Measurements from ENCODE around the gene MVP.
"Not testable (repeated sequence)": the region's sequence is repeated elsewhere in the genome, so short reads cannot be mapped to it uniquely, and the experiment has no call there.

Gene MVP

DNA sequence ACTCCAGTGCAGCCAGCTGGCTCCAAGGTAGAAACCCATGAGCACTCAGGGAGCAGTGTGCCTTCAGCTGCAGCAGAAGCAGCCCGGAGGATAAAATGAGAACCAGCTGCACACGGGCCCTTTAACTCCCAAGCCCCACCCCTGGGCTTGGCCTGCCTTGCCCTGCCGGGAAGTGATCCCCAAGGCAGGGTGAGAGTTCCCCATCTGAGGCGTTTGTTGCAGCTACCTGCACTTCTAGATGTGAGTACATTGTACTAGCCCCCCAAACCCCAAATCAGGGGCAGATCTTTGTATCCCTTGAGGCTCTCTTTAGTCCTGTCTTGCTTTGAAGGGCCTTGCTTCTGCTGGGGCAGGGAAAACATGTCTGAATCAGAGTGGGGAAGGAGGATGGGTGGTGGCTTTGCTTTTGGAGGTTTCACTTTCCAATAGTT is at the start of gene MVP:
MVP (plus strand) TSS at position 192 of the 431 bp plus-strand sequence. CDS start 10,088 bp downstream, outside the sequence.
- DNase-seq = peak; percentile 50

DNA sequence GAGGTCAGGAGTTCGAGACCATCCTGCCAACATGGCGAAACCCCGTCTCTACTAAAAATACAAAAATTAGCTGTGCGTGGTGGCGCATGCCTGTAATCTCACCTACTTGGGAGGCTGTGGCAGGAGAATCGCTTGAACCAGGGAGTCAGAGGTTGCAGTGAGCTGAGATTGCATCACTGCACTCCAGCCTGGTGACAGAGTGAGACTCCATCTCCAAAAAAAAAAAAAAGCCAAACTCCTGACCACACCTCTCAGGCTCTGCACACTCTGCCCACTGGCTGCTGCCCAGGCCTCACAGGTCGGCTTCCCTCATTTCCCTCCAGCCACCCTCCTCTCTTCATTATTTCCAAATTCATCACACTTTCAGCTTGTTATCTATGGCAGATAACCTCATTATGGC is 47.9 kb upstream of the MVP start:
- DNase-seq = not testable (repeated sequence)

DNA sequence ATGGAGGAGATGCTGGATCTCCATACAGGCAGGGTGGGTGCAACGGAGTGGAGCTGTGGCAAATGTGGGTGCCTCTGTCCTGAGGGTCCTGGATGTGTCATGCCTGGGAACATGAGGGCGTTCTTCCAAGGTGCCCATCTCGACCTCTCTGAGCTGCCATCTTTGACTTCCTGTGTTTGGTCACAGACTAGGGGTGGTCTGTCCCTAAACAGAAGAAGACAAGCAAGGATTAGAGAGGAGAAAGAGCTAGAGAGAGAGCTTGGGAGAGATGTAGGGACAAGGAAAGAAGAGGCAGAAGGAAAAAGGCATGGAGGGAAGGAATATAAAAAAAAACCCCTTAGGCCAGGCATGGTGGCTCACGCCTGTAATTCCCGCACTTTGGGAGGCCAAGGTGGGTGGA is 45.5 kb upstream of the MVP start:
- DNase-seq = no peak

DNA sequence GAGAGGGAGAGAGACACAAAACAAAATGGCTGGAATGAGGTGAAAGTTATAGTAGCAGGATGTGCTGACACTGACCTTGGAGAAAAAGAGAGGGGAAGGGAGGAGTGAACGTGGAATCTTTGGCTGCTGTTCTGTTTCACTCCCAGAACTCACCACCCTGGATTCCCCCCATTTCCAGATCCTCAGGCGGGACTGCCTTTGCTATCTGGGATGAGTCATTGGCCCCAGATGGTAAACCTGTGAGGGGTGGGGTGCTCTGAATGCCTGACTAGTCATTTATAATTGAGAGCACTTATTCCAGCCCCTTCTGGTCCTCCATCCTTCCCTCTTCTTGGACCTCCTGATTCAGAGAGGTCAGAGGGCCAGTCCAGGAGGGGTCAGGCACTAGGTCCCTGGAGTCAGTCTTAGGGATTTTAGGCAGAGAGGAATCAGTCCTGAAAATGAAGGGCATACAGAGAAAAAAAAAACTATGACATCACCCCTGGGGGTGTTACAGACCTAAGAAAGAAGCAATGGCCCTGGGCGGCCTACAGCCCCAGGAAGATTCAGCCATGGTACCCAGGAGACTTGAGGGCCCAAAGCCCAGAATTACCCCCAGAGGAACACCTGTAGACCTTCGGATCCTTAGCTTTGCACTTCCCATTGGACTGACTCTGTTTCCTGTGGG is 44.4 kb upstream of the MVP start:
- DNase-seq = no peak

DNA sequence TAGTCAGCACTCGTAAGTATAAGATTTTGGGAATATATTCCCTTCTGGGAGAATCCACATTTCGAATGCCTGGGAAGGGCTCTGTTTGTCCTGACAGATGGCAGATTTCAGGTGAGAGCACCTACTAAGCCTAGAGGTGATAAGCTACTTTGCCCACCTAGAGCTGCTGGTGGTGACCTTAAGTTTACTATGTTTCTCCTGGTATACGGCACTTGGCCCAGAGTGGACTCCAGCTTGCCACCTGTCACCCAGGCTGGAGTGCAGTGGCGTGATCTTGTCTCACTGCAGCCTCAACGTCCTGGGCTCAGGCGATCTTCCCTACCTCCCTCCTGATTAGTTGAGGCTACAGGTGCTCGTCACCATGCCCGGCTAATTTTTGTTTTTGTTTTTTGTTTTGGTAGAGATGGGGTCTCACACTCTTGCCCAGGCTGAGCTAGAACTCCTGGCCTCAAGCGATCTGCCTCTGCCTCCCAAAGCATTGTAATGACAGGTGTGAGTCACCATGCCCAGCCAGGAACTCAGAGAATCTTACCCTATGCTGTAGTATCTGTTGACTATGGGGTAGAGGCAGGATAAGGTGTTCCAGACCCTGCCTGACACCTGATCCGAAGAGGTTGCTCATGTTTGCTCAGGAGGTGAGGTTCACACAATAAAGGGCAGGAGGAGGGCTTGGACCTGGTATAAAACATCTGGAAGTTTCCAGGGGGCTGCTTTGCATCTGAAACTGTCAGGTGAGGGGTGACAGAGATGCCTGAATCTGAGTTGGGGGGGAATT is 42.5 kb upstream of the MVP start, which contains the start of gene ZG16:
ZG16 (plus strand) TSS at position 681 of the 775 bp plus-strand sequence. CDS start 1,011 bp downstream, outside the sequence.
- DNase-seq = no peak

DNA sequence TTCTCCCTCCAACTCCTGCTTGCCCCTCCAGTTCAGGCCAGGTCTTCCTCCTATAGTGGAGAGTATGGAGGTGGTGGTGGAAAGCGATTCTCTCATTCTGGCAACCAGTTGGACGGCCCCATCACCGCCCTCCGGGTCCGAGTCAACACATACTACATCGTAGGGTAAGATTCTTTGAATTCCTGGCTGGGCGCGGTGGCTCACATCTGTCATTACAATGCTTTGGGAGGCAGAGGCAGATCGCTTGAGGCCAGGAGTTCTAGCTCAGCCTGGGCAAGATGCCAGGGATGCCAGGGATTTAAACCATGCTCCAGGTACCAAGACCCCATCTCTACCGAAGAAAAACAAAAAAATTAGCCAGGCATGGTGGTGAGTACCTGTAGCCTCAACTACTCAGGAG is 40.8 kb upstream of the MVP start:
- no peak for DNase-seq

DNA sequence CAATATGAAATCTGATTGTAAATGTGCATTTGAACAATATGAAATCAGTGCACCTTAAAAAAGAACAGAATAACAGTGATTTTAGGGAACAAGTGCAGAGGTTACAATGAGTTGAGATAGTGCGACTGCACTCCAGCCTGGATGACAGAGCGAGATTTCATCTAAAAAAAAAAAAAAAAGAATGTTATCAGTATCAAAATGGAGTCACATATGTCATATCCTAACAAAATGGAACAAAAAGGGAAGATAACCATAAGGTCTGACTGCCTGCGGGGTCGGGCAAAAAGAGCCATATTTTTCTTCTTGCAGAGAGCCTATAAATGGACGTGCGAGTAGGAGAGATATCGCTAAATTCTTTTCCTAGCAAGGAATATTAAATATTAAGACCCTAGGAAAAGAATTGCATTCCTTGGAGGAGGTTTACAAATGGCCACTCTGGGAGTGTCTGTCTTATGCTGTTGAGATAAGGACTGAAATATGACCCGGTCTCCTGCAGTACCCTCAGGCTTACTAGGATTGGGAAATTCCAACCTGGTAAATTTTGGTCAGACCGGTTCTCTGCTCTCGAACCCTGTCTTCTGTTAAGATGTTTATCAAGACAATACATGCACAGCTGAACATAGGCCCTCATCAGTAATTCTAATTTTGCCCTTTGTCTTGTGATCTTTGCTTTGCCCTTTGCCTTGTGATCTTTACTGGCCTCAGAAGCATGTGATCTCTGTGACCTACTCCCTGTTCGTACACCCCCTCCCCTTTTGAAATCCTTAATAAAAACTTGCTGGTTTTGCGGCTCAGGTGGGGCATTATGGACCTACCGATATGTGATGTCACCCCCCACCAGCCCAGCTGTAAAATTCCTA is 36.9 kb upstream of the MVP start:
- not testable (repeated sequence) for DNase-seq

DNA sequence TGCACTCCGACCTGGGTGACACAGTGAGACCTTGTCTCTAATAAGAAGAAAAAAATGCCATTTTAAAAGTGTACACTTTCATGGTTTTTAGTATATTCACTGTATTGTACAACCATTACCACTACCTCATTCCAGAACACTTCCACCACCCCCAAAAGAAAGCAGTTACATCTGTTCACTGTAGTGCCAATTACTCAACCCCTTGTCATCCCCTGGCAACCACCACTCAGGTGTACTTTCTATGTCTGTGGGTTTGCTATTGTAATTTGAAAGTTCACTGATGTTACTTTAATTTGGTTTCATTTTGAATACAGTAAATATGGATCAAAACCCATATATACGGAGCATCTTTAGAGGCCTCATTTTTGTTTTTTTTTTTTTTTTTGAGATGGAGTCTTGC is 36.1 kb upstream of the MVP start:
- no peak for DNase-seq

DNA sequence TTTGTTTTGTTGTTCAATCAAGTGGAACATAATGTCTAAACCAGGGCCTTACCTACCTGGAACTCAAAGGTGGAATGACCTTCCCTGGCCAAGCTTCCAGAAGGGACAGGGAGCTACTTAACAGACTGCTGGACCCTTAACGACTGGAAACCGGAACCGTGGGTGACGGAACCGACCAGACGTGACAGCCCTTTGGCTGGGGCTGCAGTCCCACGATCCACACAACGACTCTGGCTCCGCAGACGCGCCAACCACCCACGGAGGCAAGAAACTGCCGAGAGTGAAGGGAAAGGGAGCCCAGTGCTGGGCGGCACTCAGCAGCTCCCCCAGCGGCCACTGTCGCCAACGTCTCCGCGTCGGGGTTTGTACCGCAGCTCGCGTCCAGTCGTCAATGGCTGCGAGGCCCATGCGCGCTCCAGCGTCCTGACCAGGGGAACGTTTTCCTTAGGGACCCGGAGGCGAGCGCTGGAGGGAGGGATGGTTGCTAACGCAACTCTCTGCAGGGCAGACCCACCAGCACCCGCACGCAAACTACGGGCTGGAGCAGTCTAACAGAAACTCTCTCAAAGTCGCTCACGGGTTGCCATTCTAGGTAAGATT is 35.3 kb upstream of the MVP start:
- DNase-seq = peak; percentile 74

DNA sequence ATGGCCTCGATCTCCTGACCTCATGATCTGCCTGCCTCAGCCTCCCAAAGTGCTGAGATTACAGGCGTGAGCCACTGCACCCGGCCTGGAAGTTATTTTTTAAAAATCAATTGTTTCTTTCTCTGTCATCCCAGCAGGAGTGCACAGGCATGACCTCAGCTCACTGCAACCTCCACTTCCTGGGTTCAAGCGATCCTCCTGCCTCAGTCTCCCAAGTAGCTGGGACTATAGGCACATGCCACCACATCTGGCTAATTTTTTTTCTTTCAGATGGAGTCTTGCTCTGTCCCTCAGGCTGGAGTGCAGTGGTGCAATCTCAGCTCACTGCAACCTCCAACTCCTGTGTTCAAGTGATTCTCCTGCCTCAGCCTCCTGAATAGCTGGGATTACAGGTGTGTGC is 33.1 kb upstream of the MVP start:
- DNase-seq = not testable (repeated sequence)

DNA sequence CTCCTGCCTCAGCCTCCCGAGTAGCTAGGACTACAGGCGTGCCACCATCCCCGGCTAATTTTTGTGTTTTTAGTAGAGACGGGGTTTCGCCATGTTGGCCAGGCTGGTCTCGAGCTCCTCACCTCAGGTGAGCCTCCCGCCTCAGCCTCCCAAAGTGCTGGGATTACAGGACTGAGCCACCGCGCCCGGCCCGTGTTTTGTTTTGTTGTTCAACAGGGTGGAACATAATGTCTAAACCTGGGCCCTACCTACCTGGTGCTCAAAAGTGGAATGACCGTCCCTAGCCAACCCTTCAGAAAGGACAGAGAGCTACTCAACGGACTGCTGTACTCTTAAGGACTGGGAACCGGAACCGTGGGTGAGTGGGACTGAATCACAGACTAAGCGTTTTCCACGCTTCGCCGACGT is 30.5 kb upstream of the MVP start:
- DNase-seq = peak; percentile 3

DNA sequence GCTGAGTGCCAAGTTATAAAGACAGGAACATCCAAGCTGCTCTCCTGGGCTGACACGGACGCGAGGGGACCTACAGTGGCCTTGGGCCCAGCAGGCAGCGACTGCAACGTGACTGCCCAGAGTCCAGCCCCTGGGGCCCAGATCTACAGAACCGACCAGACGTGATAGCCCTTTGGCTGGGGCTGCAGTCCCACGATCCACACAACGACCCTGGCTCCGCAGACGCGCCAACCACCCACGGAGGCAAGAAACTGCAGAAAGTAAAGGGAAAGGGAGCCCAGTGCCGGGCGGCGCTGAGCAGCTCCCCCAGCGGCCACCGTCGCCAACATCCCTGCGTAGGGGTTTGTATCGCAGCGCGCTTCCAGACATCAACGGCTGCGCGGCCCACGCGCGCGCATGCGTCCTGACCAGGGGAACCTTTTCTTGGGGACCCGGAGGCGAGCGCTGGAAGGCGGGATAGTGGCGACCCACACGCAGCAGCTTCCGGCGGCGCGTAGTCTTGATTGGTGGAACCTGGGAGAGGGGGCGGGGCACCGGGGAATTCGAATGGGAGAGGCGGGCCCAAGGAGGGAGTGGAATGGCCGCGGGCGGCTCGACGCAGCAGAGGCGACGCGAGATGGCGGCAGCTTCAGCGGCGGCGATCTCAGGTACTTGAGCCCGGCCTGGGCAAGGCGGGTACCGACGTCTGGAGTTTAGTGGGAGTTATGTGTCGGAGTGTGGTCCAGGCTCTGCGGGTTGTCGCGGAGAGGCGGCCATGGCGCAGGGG is 29.9 kb upstream of the MVP start, which contains the start of gene KIF22:
KIF22 (plus strand) TSS at position 569 of the 766 bp plus-strand sequence; CDS start at position 578, 9 bp downstream.
- peak; percentile 100 for DNase-seq

DNA sequence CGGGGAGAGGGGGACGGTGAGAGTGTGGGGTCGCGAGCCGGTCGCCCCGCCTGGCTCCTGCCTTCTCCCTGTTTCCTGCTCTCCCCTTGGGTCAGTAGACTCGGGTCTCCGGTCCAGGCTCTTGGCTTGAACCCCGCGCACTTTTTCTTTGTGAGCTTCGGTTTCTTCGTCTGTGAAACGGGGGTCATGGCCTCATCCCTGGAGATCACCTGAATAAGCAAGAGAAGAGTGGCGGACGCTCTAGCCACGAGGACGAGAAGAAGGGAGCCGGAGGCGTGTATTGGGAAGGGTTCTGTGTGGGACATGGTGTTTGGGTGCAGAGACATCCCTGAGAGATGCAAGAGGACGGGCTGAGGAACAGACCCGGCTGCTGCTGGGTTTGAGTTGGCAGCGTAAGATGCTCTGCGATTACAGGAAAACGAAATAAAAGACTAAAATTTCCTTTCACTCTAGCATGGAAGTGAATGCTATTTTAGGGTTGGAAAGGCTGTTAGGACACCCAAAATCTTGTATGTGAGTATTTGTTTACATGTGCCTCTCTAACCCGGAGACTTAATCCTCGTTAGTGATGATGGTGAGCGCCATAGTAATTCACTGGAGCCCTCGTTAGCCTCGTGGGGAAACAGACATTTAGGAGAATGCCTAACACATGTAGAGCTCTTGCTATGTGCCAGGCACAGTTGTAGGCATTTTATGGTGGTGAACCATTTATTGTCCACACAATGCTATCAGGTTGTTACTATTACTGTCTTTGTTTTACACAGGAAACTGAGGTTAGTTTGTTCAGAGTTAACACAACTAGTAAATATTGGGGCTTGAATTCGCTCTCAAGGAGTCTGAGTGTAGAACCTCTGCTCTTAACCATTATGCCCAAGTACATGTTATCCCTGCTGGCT is 29.1 kb upstream of the MVP start:
- no peak for DNase-seq

DNA sequence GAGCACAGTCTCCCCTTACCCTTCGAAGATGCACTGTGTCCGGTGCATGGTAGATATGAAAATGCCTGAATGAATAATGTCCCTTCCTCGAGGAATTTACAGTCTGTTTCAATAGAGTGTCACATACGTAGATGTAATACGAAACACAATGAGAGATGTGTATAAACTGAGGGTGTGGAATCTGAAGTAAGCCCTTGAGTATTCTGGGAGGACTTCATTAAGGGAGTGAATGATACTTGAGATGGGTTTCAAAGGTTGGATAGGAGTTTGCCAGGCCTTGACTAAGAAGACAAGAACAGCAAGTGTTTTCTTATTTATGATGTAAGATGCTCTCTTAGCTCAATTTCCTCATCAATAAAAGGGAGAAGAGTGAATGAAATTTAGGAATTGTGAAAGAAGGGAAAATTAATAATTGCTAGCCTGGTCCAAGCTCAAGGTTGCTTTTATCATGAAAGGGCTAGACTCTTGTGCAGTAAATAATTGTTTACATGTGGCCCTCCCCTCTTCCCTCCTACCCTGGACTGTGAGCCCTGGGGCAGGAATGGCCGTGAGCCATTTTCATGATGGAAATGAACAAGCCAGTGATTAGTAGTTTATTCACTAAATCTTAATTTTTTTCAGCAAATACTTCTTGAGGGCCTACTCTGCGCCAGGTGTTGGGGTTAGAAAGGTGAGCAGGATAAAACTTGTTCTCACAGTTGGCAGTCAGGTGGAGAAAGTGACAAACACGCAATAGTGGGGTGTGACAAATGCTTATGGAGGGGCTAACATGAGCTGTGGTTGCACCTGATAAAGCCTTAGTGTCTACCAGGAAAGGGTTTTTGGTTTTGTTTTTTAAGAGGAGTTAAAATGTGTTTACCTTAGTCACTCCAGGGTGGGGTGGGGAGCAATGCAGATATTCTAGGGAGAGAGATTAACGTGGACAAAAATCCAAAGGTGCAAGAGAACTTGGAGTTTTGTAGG is 28.1 kb upstream of the MVP start:
- no peak for DNase-seq

DNA sequence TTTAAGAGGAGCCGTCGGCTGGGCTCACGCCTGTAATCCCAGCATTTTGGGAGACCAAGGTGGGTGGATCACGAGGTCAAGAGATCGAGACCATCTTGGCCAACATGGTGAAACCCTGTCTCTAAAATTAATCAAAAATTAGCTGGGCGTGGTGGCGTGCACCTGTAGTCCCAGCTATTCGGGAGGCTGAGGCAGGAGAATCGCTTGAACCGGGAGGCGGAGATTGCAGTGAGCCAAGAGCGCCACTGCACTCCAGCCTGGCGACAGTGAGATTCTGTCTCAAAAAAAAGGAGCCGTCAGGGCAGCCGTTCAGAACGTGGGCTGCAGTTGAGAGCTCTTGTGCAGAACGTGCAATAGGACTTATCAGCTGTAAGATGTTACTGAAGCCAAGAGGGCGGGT is 27.1 kb upstream of the MVP start:
- not testable (repeated sequence) for DNase-seq

DNA sequence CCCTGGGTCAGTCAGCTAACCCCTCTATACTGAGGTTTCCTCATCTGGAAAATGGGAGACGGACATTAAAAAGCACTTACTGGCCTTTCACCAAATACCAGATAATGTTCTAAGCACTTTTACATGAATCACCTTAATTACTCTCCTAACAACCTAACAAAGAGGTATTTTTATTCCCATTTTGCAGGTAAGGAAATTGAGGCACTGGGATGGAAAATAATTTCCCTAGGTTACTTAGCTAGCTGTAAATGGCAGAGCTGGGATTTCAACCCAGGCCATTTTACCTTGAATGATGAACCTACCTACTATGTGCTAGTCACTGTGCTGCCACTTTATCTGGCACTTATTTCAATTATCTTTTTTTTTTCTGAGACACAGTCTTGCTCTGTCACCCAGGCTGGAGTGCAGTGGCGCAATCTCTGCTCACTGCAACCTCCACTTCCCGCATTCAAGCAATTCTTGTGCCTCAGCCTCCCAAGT is 26.0 kb upstream of the MVP start:
- no peak for DNase-seq

DNA sequence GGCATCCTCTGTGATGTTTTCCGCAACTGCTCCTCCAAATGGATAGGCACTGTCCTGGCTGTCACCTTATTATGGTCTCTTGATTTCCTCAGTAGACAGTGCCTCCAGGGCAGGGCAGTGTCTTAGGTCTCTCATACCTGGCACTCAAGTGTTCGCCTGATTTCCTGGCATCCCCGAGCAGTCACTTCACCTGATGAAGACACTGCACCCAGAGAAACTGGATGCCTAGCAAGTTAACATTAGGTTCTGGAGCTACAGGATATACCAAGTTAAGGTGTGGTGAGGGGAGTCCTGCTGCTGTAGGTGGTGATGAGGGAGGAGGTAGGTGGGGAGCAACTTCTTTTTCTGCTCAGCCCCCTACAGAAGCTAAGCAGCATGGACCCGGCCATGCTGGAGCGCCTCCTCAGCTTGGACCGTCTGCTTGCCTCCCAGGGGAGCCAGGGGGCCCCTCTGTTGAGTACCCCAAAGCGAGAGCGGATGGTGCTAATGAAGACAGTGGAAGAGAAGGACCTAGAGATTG is 17.8 kb upstream of the MVP start:
- no peak for DNase-seq

DNA sequence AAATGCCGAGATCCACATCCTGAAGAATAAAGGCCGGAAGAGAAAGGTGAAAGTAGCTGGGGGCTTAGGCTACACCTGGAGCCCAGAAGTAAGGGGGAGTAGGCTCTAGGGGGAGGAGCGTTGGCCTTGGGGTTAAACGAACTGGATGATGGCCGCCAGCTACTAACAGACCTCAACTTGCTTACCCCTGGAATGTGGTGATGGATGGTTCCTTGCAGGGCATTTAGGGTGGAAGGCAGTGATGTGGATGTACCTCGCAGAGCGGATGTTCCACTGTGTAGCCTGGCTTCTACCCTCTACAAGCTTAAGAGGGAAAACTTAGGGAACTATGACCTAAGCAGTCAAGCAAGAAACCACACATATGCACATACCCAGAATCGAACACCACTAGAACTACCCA is 16.2 kb upstream of the MVP start:
- DNase-seq = no peak

Measured in CD4-positive, alpha-beta T cell treated with Interferon gamma for 1 hour (primary cell).